ENCODE measurements around the gene TMEM42.
A peak's percentile ranks its signal among the peaks of the same experiment; 100 is the strongest.
"Not testable (repeated sequence)": the region's sequence is repeated elsewhere in the genome, so short reads cannot be mapped to it uniquely, and the experiment has no call there.

TMEM42 gene

GRCh38 chr3:44861412-44862225 lies at the start of gene TMEM42:
TSS of gene TMEM42 (plus strand) at chr3:44861912. CDS start at chr3:44861925, 13 bp downstream.
- DNase-seq = peak; percentile 83 to 97 (median 94)
- intact Hi-C loops (cut with DNase I) = loop anchor here (5.0 kb wide), 2 partner anchors 99 to 116 kb away; partner anchors contain the start of genes EXOSC7, KIAA1143, KIF15 and ZDHHC3

GRCh38 chr3:44814751-44815150 lies 47.0 kb upstream of the TMEM42 start:
- intact Hi-C loops (cut with DNase I) = no loop called here
- DNase-seq = no peak

- DNase-seq; intact Hi-C loops (cut with DNase I): not testable (repeated sequence)
Measured at GRCh38 chr3:44816334-44816733, 45.4 kb upstream of the TMEM42 start.

- intact Hi-C loops (cut with DNase I) = not testable (repeated sequence)
Measured at GRCh38 chr3:44821206-44821605, 40.5 kb upstream of the TMEM42 start.

GRCh38 chr3:44825264-44825925 lies 36.3 kb upstream of the TMEM42 start:
- intact Hi-C loops (cut with DNase I) = no loop called here
- DNase-seq = no peak

More at GRCh38 chr3:44821206-44821605, 40.5 kb upstream of the TMEM42 start:
- not testable (repeated sequence) for DNase-seq

- no peak for DNase-seq
- intact Hi-C loops (cut with DNase I) = no loop called here
Measured at GRCh38 chr3:44827196-44827595, 34.5 kb upstream of the TMEM42 start.

- intact Hi-C loops (cut with DNase I) = no loop called here
- no peak for DNase-seq
Measured at GRCh38 chr3:44831232-44831631, 30.5 kb upstream of the TMEM42 start.

- intact Hi-C loops (cut with DNase I) = no loop called here
- DNase-seq = no peak
Measured at GRCh38 chr3:44832032-44832431, 29.7 kb upstream of the TMEM42 start.

- no peak for DNase-seq
- intact Hi-C loops (cut with DNase I) = no loop called here
Measured at GRCh38 chr3:44832965-44833364, 28.7 kb upstream of the TMEM42 start.

GRCh38 chr3:44833394-44833793 lies 28.3 kb upstream of the TMEM42 start:
- intact Hi-C loops (cut with DNase I) = no loop called here
- DNase-seq = no peak

GRCh38 chr3:44835684-44836083 lies 26.0 kb upstream of the TMEM42 start:
- no peak for DNase-seq

GRCh38 chr3:44842376-44842775 lies 19.3 kb upstream of the TMEM42 start:
- intact Hi-C loops (cut with DNase I) = no loop called here
- no peak for DNase-seq

More at GRCh38 chr3:44835684-44836083, 26.0 kb upstream of the TMEM42 start:
- intact Hi-C loops (cut with DNase I) = no loop called here

GRCh38 chr3:44845528-44846520 lies 15.9 kb upstream of the TMEM42 start:
- intact Hi-C loops (cut with DNase I) = no loop called here
- peak in 3 of 42 donors; percentile 7 to 22 (median 7) for DNase-seq

- DNase-seq = no peak
- intact Hi-C loops (cut with DNase I) = no loop called here
Measured at GRCh38 chr3:44848634-44849033, 13.1 kb upstream of the TMEM42 start.

GRCh38 chr3:44856663-44857062 lies 5.0 kb upstream of the TMEM42 start:
- intact Hi-C loops (cut with DNase I); DNase-seq: not testable (repeated sequence)

- intact Hi-C loops (cut with DNase I) = loop anchor here (5.0 kb wide), 2 partner anchors 98 to 117 kb away; partner anchors contain the start of genes EXOSC7, KIAA1143, KIF15 and ZDHHC3
- no peak for DNase-seq
Measured at GRCh38 chr3:44860117-44860516, 1.6 kb upstream of the TMEM42 start.

- intact Hi-C loops (cut with DNase I) = loop anchor here (5.0 kb wide), 2 partner anchors 100 to 115 kb away; partner anchors contain the start of genes EXOSC7, KIAA1143, KIF15 and ZDHHC3
- DNase-seq = peak in 7 of 42 donors; percentile 8 to 46 (median 21)
Measured at GRCh38 chr3:44862226-44862637, 520 bp downstream of the TMEM42 start.

GRCh38 chr3:44865272-44866035 lies 3.7 kb downstream of the TMEM42 start:
- no peak for DNase-seq
- intact Hi-C loops (cut with DNase I) = no loop called here

Measured in head of caudate nucleus (tissue), 42 donors.